Fibroblast of the conjunctiva (primary cell): ENCODE results near the gene ZNF428.
A peak's percentile ranks its signal among the peaks of the same experiment; 100 is the strongest.
"Not testable (repeated sequence)": the region's sequence is repeated elsewhere in the genome, so short reads cannot be mapped to it uniquely, and the experiment has no call there.

ENCODE experiments used
- DNase-seq: peaks from one replicate; pipeline ENCODE4 v3.0.0-alpha.2; 2010; ENCODE audit warnings: low read depth

Gene ZNF428

GRCh38 chr19:43592800-43593350 is 26.6 kb downstream of the ZNF428 start:
- DNase-seq, result no peak

DNA sequence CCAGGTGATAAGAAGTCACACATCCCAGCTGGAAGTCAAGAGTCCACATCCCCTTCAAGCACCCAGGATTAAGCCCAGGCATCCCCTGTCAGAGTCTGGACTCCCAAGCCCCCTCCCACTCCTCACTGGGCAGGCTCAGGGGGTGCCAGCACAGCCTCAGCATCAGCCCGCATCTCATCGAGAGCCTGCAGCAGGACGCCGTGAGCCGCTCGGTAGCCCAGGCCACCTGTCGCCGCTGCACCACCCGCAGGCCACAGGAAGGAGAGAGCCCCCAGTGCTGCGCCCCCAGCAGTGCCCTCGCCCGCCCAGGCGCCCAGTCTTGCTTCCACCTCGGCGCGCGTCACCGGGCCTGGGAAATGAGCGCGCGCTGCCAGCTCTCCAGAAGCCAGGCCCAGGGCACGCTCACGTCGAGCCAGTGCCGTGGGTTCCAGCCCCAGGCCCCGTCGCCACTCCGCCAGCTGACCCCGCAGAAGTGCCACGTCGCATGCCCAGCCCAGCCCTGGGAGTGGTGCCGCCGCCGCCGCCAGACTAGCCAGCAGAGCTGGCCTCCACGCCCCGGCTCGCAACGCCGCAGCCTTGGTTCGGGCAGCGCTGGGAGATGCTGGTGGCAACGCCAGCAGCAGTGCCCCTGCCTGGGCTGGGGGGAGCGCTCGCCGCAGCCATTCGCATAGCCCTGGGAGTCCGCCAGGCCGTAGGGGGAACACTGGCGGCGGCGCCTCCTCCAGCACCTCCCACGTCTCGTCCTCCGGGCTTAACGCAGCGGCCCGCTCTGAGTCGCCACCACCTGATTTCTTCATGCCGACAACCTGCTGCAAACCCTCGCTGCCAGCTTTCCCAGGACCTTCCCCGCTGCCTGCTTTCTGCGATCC is 27.3 kb downstream of the ZNF428 start:
- no peak for DNase-seq

GRCh38 chr19:43589678-43590077 is 29.8 kb downstream of the ZNF428 start:
- DNase-seq, result no peak

- DNase-seq, result no peak
Measured at GRCh38 chr19:43589277-43589676, 30.2 kb downstream of the ZNF428 start.

- not testable (repeated sequence) for DNase-seq
Measured at GRCh38 chr19:43587029-43587428, 32.4 kb downstream of the ZNF428 start.

DNA sequence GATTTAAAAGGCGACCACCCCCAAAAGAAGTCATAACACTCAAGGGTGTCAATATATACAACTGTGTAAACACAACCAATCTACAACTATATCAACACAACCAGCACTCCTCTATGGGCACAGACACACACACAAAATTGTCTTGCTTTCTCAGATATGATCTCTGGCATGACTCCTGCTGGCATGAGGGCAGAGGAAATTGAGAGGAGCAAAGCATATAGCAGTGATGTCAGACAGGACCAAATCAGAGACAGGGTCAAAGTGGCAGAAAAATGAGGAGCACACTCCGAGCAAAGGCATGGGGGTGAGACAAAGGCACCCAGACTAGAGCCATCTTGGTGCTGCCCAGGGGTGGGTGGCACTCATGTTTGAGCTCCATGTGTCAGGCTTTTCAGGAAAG is 33.1 kb downstream of the ZNF428 start:
- DNase-seq, result no peak

- no peak for DNase-seq
Measured at GRCh38 chr19:43584484-43584883, 34.9 kb downstream of the ZNF428 start.

- no peak for DNase-seq
Measured at GRCh38 chr19:43582495-43582894, 36.9 kb downstream of the ZNF428 start.

DNA sequence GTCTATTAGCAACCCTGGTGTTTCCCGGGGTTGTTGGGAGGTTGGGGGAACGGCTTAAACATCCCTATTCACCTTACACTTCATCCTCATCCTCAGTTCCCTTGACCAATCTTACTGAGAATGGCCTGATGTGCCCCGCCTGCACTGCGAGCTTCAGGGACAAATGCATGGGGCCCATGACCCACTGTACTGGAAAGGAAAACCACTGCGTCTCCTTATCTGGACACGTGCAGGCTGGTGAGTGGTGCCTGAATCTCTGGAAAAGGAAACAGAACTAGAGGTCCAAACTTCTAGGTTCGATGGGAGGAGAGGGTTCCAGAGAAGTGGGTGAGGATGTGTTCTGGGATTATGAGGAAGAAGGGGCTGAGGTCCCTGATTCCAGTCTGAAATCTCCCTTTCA is 38.0 kb downstream of the ZNF428 start:
- no peak for DNase-seq

DNA sequence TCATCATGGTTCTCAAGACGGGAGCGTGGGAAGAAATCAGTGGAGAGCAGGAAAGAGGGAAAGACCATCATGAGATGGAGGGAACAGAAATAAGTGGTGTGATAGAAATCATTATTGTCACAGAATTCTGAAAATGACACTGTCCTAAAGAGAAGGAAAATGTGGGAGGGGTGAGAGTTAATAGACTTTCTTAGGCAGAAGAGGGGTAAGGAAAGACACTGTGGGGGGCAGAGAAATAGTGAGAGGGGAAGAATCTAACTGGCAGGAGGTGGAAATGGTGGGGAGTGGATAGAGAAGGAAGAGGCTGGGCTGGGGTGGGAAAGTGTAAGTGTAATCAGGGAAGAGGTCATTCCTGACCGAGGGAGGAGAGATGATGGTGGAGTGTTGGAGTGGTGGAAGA is 40.6 kb downstream of the ZNF428 start:
- no peak for DNase-seq

- DNase-seq, result no peak
Measured at GRCh38 chr19:43575955-43576878, 43.2 kb downstream of the ZNF428 start.

DNA sequence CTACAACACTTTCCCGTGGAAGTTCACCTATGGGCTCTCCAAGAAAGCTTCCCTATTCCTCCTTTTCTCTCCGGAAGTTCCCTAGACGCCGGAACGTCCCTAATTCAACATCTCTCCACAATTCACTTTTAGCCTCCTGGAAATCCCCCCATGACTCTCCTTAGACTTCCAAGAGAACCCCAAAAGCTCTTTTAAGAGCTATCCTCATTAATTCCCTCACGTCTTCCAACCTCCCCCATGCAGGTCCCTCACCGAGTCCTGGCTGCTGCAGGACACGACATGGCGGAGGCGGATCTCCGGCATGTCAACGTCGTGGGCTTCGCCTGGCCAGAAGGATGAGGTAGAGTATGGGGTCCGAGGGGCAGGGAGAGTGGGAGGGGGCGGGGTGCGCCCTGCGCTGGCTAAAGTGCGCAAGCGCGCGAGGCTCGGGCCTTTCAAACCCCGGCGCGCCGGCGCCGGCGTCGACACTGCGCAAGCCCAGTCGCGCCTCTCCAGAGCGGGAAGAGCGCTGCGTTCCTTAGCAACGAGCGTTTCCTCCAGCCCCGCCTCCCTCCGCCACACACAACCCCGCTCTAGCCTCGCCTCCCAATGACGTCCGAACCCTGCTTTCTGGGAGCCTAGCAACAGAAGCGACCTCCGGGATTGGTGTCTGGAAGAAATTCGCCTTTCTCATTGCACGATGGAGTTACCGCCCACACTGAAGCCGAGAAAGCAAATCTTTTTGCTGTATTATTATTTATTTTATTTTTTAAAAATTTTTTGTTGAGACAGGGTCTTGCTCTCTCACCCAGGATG is 44.1 kb downstream of the ZNF428 start, which contains the start of the genes PINLYP and XRCC1:
Gene PINLYP (plus strand): TSS at position 646 of the 795 bp plus-strand sequence. CDS start 1,391 bp downstream, outside the sequence.
Gene XRCC1 (minus strand): TSS at position 372 of the 795 bp plus-strand sequence. CDS start 69 bp downstream, at position 303.
- peak; percentile 98 for DNase-seq

DNA sequence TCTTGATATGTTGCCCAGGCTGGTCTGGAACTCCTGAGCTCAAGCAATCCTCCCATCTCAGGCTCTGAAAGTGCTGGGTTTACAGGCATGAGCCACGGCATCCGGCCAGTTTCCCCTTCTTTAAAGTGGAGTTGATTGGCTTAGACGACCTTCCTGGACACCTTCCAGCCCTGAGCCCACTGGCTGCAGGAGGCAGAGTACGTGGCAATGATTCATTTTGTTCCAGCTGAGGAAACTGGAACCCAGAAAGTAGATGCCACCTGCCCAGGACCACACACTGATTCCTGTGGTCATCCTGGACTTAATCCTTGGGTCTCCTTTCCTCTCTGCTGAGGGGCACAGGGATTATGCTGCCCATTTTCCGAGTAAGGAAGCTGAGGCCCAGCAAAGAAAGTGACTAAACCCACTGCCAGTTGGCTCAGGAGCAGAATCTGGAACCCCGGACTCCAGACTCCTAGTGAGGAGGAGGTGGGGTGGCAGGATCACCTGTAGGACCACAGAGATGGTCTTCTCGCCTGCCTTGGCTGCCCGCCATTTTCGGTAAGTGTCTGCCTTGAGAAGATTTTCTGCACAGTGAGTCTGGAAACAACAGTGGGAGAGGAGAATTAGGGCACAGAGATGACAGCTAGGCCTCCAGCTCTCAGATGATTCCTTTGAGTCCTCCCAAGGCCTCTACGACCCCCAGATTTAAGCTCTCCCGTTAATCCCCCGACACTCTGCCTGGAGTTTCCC is 44.8 kb downstream of the ZNF428 start:
- no peak for DNase-seq

- no peak for DNase-seq
Measured at GRCh38 chr19:43572171-43572588, 47.2 kb downstream of the ZNF428 start.

- DNase-seq, result no peak
Measured at GRCh38 chr19:43570174-43570791, 49.1 kb downstream of the ZNF428 start.

DNA sequence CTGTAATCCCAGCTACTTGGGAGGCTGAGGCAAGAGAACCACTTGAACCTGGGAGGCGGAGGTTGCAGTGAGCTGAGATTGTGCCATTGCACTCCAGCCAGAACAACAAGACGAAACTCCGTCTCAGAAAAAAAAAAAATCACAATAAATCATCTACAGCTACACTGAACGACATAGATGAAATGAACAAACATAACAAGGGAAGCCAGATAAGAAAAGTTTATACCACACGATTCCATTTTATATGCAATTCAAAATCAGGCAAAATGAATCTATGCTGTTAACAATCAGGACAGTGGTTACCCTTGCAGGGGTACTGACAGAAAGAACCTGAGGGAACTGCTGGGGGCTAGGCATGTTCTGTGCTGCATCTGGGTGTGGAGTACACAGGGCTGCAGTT is 49.8 kb downstream of the ZNF428 start:
- DNase-seq, result no peak

- DNase-seq, result no peak
Measured at GRCh38 chr19:43564800-43565199, 54.6 kb downstream of the ZNF428 start.

DNA sequence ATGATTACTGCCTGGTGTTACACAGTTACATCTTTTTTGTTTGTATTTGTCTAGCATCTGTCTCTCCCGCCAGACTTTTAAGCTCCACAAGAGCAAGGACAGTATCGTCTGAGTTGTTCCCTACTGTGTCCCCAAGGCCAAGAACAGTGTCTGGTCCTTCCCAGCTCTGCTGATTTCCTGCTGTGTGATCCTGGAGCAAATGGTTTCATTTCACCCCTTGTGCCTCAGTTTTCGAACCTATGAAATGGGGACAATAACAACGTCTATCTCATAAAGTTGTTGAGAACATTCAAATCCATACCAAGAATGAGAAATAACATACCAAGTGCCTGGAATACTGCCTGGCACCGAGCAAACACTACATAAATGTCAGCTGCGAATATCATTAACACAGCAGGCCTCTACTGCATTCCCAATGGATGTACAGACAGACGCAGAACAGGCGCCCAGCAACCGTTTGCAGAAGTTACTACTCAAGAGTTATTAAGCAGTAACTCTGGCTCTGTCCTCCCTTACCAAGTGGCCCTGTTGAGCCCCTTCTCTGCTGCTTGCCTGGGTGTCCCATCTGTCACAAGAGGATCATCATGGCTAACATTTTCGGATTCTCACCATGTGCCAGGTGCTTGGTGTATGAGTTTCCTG is 55.5 kb downstream of the ZNF428 start:
- no peak for DNase-seq

- DNase-seq, result no peak
Measured at GRCh38 chr19:43562698-43563241, 56.7 kb downstream of the ZNF428 start.
